A172 (cell line): ENCODE results near the gene MCM10. TPM values are rescaled to one million over a fixed set of nuclear protein-coding genes. Genes with fewer than 3 reads are reported as not detected.

Experiments used
- DNase-seq: peaks from one replicate; pipeline ENCODE4 v3.0.0-alpha.2; 2015; ENCODE audit warnings: low spot score
- total RNA-seq: library from RNA; depleted of rRNA; stranded (reverse); fragments of >200 nt; shearing (Covaris generic); gene quantifications from 2 replicates; pipeline ENCODE4 v1.2.3, GENCODE V29; 2014

Gene MCM10
- total RNA-seq, 1 experiment from 2014 or later, result 34.4 TPM

DNA sequence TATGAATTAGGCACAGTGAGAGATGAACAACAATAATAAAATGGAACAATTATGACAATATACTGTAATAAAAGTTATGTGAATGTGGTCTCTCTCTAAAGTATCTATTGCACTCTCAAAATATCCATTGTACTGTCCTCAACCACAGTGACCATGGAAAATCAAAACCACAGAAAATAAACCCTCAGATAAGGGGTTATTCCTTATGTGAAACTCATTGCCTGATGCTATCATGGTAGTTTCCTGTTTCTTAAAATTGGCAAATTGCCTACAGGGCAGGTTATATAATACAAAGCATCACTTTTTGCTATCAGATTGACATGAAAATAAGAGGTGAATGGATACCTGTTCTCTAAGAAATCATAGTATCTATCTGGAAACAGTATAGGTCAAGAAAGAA, 3.8 kb downstream of the MCM10 start:
- DNase-seq, result no peak

DNA sequence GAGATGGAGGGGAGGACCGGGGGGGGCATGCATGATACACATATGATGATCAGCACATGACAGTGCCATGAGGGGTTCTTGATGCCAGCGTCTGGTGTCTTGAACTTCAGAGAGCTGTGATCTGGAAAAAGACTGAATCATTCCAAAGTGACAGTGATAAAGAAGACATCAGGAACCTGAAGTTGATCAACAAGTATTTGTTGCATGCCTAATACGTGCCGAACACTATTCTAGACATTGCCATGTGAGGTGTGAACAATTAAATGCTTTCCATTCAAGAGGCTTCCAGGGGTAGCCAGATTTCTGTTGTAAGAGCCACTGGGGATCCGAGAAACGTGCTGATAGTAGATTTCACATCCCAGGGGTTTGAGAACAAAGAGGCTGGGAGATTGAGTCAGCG, 6.2 kb downstream of the MCM10 start:
- no peak for DNase-seq

DNA sequence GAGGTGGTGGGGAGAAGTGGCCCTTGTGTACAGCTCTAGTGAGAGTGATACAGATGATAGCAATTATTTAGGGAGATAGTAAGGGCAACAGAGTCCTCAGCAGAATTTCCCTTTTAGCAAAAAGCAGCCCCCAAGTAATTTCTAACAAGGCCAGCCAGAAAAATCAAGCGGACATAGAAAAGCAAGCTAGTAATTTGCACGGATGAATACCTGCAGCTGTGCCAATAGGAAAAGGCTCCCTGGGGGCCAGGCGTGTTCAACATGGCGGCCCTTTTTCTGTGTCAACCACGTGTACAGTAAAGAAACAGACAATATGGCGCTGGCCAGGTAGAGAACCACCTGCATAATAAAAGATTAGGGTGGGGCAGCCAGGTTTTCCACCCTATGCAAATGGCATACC, 7.4 kb downstream of the MCM10 start:
- DNase-seq, result no peak

DNA sequence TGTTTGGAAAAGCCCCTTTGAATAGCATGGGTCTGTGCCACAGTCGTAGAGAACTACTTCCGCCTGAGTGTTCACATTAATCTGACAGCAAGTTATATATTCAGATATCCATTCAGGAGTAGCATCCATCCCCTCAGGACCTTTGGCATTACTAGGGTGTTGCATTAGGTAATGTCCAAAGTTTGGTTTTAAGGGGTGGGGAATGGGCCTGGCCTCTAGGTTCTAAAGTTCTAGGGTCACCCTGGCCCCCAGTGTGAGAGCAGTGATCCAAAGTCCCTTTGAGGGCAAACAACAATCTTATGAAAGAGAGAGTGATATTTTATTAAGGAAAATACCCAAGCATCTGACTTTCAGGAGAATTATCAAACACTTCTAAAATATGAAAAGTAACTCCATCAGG, 12.3 kb downstream of the MCM10 start:
- DNase-seq, result no peak

DNA sequence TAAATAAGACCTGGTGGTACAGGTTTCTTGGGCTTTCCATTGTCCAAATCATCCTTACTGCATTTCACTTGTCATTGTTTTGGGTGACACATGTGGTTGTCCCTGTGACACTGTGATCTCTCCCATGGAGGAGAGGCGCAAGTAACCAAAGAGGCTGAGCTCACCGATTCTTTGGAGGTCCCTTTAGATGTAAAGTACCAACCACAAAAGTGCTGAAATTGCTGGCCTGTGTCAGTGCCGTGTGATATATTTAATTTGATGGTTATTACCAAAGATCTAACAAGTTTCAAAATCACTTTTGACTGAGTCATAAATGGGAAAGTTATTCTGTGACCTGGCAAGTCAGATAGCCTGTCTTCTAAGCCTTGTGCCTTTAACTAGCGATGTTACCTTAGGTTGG, 19.4 kb downstream of the MCM10 start:
- no peak for DNase-seq

DNA sequence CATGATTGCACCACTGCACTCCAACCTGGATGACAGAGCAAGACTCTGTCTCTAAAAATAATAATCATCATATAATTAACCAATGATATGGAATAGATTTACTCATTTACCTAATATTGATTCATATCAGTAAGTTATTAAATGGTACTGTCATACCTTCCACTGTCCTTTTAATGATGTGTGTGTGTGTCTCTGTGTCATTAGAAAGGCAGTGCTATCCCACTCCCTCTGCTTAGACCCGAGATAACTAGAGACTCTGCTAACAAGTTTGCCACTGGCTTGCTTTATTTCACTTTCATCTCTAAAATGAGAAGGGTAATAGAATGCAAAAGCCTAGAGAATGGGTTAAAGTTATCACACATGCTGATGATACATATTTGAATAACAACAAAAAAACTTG, 21.1 kb downstream of the MCM10 start:
- no peak for DNase-seq

DNA sequence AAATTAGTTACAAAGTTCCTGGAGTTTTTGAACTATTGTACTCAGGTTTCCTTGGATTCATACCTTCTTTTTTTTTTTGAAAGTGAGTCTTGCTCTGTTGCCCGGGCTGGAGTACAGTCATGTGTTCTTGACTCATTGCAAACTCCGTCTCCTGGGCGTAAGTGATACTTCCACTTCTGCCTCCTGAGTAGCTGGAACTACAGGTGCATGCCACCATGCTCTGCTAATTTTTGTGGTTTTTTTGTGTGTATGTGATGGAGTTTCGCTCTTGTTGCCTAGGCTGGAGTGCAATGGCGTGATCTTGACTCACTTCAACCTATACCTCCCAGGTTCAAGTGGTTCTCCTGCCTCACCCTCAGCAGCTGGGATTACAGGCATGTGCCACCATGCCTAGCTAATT, 22.3 kb downstream of the MCM10 start:
- no peak for DNase-seq

DNA sequence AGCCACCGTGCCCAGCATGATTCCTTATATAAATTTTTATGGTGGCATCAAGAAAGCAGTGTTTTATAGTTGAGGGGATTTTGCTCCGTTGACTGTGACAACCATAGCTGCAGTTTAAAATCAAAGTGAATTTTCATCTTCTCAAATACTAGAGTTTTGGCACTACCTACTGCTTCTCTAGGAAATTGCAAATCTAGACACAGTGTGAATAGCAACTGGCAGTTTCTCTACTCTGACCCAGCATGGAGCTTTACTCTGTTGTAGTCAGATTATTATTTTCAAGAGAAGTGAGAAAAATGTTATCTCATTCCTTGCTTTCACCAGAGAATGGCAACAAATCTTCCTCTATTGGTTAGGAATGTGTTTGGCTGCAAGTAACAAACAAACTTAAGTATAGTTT, 22.9 kb downstream of the MCM10 start:
- DNase-seq, result no peak

DNA sequence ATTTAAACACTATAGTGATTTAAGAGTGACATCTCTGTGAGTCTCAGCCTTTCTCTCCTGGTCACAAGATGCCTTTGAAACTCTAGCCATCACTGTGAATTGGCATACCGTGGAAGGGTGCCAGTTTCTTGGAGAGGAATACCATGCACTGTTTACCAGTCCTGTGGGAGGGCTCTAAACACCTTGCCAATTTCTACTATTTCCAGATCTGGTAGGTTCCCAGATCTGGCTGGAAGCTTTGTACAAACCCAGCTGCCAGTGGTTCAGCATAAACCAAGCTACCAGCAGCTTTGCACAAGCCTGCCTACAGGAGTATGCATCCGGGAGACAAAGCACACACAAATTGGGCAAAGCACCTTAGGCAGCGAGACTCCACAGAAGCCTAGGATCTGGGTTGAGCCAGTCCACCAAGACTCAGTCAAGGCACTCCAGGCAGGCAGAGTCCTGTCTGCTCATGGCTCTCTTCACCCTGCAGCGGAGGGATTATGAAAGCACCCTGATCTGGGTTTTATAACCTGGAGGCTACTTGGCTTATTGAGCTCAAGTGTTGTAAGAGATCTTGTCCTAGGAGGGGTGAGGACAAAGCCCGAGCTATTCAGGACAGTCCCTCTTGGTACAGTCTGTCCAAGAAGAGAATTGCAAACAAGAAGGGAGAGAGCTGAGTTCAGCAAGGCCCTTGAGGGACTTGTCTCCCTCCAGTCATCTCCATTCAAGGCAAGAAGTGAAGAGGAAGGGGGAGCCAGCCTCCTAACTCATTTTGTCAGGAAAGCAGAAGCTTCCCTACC, 23.6 kb downstream of the MCM10 start:
- DNase-seq, result no peak

DNA sequence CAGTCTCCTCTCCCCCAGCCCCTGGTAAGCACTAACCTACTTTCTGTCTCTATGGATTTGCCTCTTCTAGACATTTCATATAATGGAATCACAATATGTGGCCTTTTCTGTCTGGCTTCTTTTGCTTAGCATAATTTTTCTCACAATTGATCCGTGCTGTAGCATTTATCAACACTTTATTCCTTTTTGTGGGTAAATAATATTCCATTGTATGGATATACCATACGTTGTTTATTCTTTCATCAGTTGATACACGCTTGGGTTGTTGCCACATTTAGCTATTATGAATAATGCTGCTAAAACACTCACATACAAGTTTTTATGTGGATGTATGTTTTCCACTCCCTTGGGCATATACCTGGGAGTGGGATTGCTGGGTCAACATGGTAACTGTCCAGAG, 25.8 kb downstream of the MCM10 start:
- DNase-seq, result no peak

DNA sequence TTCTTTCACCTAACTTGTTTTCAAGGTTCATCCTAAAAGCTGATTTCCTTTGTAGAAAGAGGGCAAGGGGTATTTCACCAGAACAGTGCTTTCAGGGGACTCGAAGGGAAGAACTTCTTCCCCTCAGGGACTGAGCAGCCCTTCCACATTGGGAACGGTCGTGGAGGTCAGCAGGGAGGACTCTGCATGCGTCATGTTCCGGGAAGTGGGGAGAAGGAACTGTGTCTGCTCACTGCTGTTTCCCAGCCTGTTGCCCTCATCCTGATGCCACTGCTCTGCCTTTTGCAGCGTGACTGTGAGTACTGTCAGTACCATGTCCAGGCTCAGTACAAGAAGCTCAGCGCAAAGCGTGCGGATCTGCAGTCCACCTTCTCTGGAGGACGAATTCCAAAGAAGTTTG, 27.2 kb downstream of the MCM10 start:
- DNase-seq, result no peak

DNA sequence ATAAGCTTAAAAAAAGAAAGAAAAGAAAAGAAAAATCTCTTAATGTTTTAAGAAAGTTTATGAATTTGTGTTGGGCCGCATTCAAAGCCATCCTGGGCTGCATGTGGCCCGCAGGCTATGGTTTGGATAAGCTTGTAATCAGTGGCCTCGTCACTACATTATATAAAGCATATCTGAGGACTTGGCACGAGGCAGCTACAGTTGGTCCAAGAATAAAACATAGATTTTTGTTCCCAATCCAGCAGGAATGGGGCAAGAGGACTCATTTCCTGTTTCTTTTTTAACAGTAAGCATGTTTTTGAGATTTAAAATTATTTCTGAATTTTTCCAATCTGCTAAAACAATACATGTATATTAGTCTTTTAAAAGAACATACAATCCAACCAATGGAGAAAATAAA, 28.6 kb downstream of the MCM10 start:
- no peak for DNase-seq

DNA sequence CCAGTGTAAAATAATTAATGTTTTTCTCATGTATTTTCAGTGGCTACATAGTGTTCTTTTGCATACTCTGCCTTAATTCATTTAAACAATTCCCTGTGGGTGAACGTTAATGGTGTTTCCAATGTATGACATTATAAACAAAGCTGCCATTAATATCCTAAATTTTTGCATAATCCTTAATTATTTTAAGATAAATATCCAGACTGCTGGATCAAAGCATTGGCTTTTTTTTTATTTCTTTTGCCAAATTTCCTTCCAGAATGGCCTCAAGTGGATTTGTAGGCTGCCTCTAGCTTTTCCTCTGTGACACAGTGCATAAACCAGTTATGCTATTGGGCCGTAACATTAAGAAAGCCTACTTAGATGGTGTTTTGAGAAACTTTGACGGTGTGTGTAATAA, 29.5 kb downstream of the MCM10 start:
- no peak for DNase-seq

DNA sequence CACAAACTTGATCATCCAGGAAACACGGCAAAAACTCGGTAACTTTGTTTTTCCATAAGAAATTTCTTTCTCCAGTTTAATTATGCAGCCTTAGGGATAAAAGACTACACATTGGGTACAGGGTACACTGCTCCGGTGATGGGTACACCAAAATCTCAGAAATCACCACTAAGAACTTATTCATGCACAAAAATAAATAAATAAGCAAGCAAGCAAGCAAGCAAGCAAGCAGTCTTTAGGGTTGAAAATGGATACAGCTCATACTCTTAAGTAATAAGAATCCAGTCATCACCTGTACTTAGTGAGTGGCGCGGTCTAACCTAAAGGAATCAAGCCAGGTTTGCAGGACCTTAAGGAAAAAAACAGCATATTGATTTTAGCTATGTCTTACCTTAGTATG, 30.0 kb downstream of the MCM10 start:
- no peak for DNase-seq

DNA sequence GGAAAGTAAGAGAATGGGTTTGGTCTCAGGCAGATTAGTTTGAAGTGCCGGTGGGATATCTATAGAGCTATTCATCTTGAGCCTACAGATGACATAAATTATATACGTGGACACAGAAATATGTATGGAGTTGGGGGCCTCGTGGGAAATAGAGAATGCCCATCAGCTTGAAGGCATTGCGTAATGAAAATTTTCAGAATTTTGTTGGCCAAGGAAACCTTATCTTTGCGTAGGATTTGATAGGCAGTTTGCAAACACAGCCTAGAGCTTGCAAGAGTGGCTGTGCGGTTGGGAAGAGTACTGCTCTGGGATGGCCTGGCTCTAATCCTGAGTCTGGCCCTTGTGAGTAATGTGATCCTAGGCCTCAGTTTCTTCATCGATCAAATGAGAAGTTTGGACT, 32.3 kb downstream of the MCM10 start:
- DNase-seq, result no peak

DNA sequence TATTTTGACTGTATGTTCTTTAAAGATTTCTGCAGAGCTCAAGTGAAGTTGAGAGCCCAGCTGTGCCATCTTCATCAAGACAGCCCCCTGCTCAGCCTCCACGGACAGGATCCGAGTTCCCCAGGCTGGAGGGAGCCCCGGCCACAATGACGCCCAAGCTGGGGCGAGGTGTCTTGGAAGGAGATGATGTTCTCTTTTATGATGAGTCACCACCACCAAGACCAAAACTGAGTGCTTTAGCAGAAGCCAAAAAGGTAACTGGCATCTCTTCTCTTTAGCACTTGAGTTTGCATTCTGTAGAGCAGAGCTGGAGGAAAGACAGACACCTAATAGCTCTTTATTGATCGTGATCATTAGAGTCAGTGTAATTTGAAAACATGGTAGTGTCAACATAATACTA, 33.7 kb downstream of the MCM10 start:
- DNase-seq, result no peak

DNA sequence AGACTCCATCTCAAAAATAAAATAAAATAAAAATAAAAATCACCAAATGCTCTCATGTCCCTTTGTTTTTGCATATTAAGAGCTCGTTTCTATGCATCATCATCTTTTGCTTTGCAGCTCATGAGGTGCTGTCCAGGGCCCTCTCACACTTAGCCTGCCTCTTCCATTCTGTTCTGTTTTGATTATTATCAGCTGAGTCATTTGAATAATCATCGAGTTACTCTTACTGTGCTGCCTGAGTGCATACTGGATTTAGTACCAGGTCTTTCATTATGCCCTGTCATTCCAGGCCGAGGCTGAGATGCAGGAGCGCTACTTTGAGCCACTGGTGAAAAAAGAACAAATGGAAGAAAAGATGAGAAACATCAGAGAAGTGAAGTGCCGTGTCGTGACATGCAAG, 39.8 kb downstream of the MCM10 start:
- peak; percentile 13 for DNase-seq

DNA sequence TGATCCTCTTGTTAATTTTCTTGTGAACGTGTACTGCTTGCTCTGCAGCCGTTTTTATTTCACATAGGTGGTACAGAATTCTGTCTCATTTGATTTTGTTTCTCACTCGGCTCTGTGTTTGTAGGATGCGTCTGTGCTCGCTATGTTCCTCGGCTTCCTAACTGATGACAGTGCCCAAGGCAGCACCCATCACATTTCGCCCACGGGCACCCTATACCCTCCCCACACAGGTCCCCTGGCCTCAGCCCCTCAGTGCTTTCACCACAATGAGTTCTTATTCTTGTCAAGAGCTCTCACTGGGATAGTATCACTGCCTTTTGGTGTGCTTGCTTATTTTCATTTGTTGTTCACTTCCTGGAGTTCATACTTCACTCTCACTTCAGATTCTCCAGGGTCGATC, 44.7 kb downstream of the MCM10 start:
- DNase-seq, result no peak

DNA sequence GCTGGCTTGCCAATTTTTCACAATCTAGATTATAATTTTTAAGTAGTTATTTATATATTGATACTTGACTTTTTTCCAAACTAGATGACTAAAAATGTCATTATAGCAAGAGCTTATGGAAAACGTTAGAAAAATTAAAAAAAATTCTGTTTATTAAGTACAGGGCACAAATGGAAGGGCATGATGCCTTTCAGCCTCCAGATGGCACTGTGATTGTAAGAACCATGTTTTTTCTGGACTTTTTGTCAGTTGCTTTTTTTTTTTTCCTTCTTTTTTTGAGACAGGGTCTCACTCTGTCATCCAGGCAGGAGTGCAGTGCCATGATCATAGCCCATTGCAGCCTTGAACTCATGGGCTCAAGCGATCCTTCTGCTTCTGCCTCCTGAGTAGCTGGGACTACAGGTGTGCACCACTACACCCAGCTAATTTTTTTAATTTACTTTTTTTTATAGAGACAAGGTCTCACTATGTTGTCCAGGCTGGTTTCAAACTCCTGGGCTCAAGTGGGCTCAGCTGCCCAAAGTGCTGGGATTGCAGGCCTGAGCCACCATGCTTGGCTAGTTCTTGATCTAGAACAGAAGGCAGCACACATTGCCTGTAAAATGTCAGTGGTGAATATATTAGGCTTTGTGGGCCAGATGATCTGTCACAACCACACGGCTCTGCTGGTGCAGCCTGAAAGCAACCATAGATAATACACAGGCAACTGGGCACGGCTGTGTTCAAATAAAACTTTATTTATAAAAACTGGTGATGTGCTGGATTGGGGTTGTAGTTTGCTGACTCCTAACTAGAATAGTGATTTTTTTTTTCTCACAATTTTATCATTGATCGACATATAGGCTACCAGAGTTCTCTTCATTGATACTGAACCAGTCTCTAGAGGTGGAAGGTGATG, 45.4 kb downstream of the MCM10 start:
- DNase-seq, result no peak

DNA sequence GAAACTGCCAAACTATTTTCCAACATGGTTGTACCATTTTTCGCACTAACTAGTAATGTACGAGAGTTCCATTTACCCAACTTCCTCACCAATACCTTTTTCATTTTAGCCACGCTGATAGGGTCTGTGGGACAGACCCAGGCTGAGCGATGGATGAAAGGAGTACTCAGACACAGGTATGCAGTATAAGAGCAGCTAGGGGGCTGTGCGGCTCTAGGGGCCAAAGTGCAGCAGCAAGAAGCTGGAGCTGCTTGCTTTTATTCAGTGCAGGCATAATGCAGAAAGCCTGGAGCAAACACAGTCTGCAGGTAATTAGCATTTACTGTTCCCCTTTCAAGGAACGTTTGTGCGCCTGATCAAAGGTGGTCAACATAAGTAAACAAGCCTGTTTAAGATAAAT, 51.8 kb downstream of the MCM10 start:
- DNase-seq, result no peak

DNA sequence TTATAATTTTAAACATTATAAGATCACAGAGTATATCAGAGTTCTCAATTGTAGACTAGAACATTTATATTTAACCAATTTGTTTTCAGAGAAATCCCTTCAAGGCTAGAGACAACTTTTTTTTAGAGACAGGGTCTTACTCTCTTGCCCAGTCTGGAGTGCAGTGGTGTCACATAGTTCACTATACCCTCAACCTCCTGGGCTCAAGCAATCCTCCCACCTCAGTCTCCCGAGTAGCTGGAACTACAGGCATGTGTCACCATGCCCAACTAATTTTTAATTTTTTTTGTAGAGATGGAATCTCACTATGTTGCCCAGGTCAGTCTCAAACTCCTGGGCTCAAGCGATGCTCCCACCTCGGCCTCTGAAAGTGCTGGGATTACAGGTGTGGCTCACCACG, 57.5 kb downstream of the MCM10 start:
- DNase-seq, result no peak

DNA sequence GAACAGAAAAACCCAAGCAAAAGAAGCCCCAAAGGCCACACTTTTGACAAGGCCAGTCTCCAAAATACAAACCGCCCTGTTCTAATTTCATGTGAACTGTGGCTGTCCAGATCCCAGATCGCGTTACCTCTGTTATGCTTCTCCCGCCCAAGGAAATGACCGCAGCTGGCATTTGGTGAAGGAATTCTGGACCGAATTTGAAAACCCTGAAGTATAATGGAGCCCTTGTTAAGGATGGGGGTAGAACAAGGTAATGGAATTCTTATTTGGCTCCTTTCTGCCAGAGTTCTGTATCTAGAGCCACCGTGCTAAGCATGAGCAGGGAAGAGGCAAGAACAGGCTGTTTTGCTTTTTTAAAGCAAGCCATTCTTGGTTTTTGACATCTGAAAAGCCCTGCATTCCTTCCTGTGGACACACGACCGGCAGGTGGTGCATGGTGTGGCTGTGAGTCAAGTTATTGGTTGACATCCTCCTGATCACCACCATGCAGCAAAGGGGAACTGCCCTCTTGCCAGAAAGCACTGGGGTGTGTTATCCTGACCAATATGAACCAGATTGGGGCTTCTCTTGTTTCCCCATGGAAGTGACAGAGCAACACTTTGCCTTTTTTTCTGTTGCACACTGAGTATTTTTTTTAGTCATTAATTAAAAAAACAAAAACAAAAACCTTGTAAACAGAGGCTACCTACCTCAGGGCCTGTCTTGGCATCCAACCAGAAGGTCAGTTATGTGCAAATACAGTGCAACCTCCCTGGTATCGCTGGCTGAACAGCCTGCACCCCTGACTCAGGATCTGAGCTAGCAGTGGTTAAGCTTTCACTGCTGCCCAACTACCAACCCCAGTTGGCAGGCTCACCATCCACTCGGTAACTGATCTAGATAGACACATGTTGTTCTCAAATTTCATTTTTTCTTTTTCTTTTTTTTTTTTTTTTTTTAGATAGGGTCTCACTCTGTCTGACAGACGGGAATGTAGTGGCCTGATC, 58.6 kb downstream of the MCM10 start:
- DNase-seq, result peak; percentile 35
